ENCODE results near the gene PGA4.

Gene PGA4

DNA sequence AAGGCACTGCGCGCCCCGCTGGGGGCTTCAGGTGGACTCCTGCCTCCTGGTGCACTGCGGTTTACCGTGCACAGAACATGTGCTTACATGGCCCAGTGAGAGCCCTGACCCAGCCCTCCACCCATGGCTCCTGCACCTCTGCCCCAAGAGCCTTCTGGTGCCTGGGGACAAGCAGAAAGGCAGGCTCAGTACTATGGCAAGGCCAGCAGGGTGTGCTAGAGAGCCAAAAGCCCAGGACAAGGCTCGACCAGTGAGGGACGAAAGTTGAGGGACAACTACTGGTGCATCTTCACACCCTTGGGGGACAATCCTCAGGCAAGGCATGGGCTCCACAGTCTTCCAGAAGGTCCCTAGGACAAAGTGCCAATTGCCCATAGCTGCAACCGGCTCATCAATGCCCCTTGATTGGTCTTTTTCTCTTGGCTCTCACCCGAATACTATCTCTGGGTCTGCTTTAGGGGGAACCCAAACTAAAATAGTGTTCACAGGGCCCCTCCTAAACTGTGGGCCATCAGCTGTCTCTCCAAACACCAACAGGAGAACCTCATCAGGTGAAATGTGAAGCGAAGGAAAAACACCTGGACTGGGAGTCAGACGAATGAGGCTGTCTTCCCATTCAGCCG lies 32.4 kb downstream of the PGA4 start:
- no peaks in the 10 kb centered on the region for H3K4me1 ChIP-seq (ENCODE audit: control insufficient read depth in 1 of 2, insufficient read depth in 2 of 2, low read length in 2 of 2)
- H3K36me3 ChIP-seq (ENCODE audit: control insufficient read depth in 1 of 2, insufficient read depth in 2 of 2, low read length in 2 of 2) = no peaks in the 10 kb centered on the region
- no peaks in the 10 kb centered on the region for H3K27me3 ChIP-seq (ENCODE audit: low read depth, low read length)

GRCh38 chr11:61256710-61257482 lies 34.7 kb downstream of the PGA4 start:
- Histone ChIP-seq H3K36me3 (ENCODE audit: control insufficient read depth in 1 of 2, insufficient read depth in 2 of 2, low read length in 2 of 2) (no peaks in the 10 kb centered on the region), H3K9me3 (ENCODE audit: control insufficient read depth in 1 of 2, low read length in 2 of 2) (no peaks in the 10 kb centered on the region), H3K27ac (ENCODE audit: low read length) (no peak overlapping the region), H3K27me3 (ENCODE audit: low read depth, low read length) (no peaks in the 10 kb centered on the region), H3K4me3 (ENCODE audit: low read depth in 1 of 2, low read length in 2 of 2) (no peak overlapping the region), H3K4me1 (ENCODE audit: control insufficient read depth in 1 of 2, insufficient read depth in 2 of 2, low read length in 2 of 2) (no peaks in the 10 kb centered on the region)

More for the DNA sequence above, 32.4 kb downstream of the PGA4 start:
- Histone ChIP-seq H3K4me3 (ENCODE audit: low read depth in 1 of 2, low read length in 2 of 2) (no peak overlapping the region), H3K9me3 (ENCODE audit: control insufficient read depth in 1 of 2, low read length in 2 of 2) (no peaks in the 10 kb centered on the region), H3K27ac (ENCODE audit: low read length) (no peak overlapping the region)

- Histone ChIP-seq H3K4me3 (ENCODE audit: low read depth in 1 of 2, low read length in 2 of 2) (no peak overlapping the region), H3K4me1 (ENCODE audit: control insufficient read depth in 1 of 2, insufficient read depth in 2 of 2, low read length in 2 of 2) (no peaks in the 10 kb centered on the region), H3K9me3 (ENCODE audit: control insufficient read depth in 1 of 2, low read length in 2 of 2) (no peaks in the 10 kb centered on the region), H3K36me3 (ENCODE audit: control insufficient read depth in 1 of 2, insufficient read depth in 2 of 2, low read length in 2 of 2) (no peaks in the 10 kb centered on the region), H3K27ac (ENCODE audit: low read length) (no peak overlapping the region), H3K27me3 (ENCODE audit: low read depth, low read length) (no peaks in the 10 kb centered on the region)
These were observed 36.4 kb downstream of the PGA4 start for GRCh38 chr11:61258546-61258945.

- no peaks in the 10 kb centered on the region for H3K9me3 ChIP-seq (ENCODE audit: control insufficient read depth in 1 of 2, low read length in 2 of 2)
- no peaks in the 10 kb centered on the region for H3K36me3 ChIP-seq (ENCODE audit: control insufficient read depth in 1 of 2, insufficient read depth in 2 of 2, low read length in 2 of 2)
- H3K4me1 ChIP-seq (ENCODE audit: control insufficient read depth in 1 of 2, insufficient read depth in 2 of 2, low read length in 2 of 2) = no peaks in the 10 kb centered on the region
- H3K27ac ChIP-seq (ENCODE audit: low read length) = no peak overlapping the region
- H3K27me3 ChIP-seq (ENCODE audit: low read depth, low read length) = no peaks in the 10 kb centered on the region
- no peak overlapping the region for H3K4me3 ChIP-seq (ENCODE audit: low read depth in 1 of 2, low read length in 2 of 2)
These were observed 37.2 kb downstream of the PGA4 start for GRCh38 chr11:61259363-61259762.

GRCh38 chr11:61264371-61264770 lies 42.2 kb downstream of the PGA4 start:
- Histone ChIP-seq H3K4me1 (ENCODE audit: control insufficient read depth in 1 of 2, insufficient read depth in 2 of 2, low read length in 2 of 2) (no peaks in the 10 kb centered on the region), H3K4me3 (ENCODE audit: low read depth in 1 of 2, low read length in 2 of 2) (no peak overlapping the region), H3K9me3 (ENCODE audit: control insufficient read depth in 1 of 2, low read length in 2 of 2) (no peaks in the 10 kb centered on the region), H3K36me3 (ENCODE audit: control insufficient read depth in 1 of 2, insufficient read depth in 2 of 2, low read length in 2 of 2) (no peaks in the 10 kb centered on the region), H3K27ac (ENCODE audit: low read length) (no peak overlapping the region), H3K27me3 (ENCODE audit: low read depth, low read length) (no peaks in the 10 kb centered on the region)

- no peaks in the 10 kb centered on the region for H3K4me1 ChIP-seq (ENCODE audit: control insufficient read depth in 1 of 2, insufficient read depth in 2 of 2, low read length in 2 of 2)
- H3K4me3 ChIP-seq (ENCODE audit: low read depth in 1 of 2, low read length in 2 of 2) = no peak overlapping the region
- no peaks in the 10 kb centered on the region for H3K27me3 ChIP-seq (ENCODE audit: low read depth, low read length)
- H3K9me3 ChIP-seq (ENCODE audit: control insufficient read depth in 1 of 2, low read length in 2 of 2) = no peaks in the 10 kb centered on the region
- no peak overlapping the region for H3K27ac ChIP-seq (ENCODE audit: low read length)
- H3K36me3 ChIP-seq (ENCODE audit: control insufficient read depth in 1 of 2, insufficient read depth in 2 of 2, low read length in 2 of 2) = no peaks in the 10 kb centered on the region
These were observed 42.6 kb downstream of the PGA4 start for GRCh38 chr11:61264795-61265194.

- no peaks in the 10 kb centered on the region for H3K9me3 ChIP-seq (ENCODE audit: control insufficient read depth in 1 of 2, low read length in 2 of 2)
- H3K36me3 ChIP-seq (ENCODE audit: control insufficient read depth in 1 of 2, insufficient read depth in 2 of 2, low read length in 2 of 2) = no peaks in the 10 kb centered on the region
- no peaks in the 10 kb centered on the region for H3K27me3 ChIP-seq (ENCODE audit: low read depth, low read length)
- no peak overlapping the region for H3K27ac ChIP-seq (ENCODE audit: low read length)
- no peak overlapping the region for H3K4me3 ChIP-seq (ENCODE audit: low read depth in 1 of 2, low read length in 2 of 2)
- no peaks in the 10 kb centered on the region for H3K4me1 ChIP-seq (ENCODE audit: control insufficient read depth in 1 of 2, insufficient read depth in 2 of 2, low read length in 2 of 2)
These were observed 43.2 kb downstream of the PGA4 start for GRCh38 chr11:61265357-61265756.

- Histone ChIP-seq H3K27me3 (ENCODE audit: low read depth, low read length) (no peaks in the 10 kb centered on the region), H3K36me3 (ENCODE audit: control insufficient read depth in 1 of 2, insufficient read depth in 2 of 2, low read length in 2 of 2) (no peaks in the 10 kb centered on the region), H3K4me1 (ENCODE audit: control insufficient read depth in 1 of 2, insufficient read depth in 2 of 2, low read length in 2 of 2) (no peaks in the 10 kb centered on the region), H3K4me3 (ENCODE audit: low read depth in 1 of 2, low read length in 2 of 2) (no peak overlapping the region), H3K27ac (ENCODE audit: low read length) (no peak overlapping the region), H3K9me3 (ENCODE audit: control insufficient read depth in 1 of 2, low read length in 2 of 2) (no peaks in the 10 kb centered on the region)
These were observed 44.5 kb downstream of the PGA4 start for GRCh38 chr11:61266602-61267001.

- H3K36me3 ChIP-seq (ENCODE audit: control insufficient read depth in 1 of 2, insufficient read depth in 2 of 2, low read length in 2 of 2) = no peaks in the 10 kb centered on the region
- no peak overlapping the region for H3K4me3 ChIP-seq (ENCODE audit: low read depth in 1 of 2, low read length in 2 of 2)
- H3K4me1 ChIP-seq (ENCODE audit: control insufficient read depth in 1 of 2, insufficient read depth in 2 of 2, low read length in 2 of 2) = no peaks in the 10 kb centered on the region
- no peak overlapping the region for H3K27ac ChIP-seq (ENCODE audit: low read length)
- H3K9me3 ChIP-seq (ENCODE audit: control insufficient read depth in 1 of 2, low read length in 2 of 2) = no peaks in the 10 kb centered on the region
- no peaks in the 10 kb centered on the region for H3K27me3 ChIP-seq (ENCODE audit: low read depth, low read length)
These were observed 45.3 kb downstream of the PGA4 start for GRCh38 chr11:61267437-61267841.

DNA sequence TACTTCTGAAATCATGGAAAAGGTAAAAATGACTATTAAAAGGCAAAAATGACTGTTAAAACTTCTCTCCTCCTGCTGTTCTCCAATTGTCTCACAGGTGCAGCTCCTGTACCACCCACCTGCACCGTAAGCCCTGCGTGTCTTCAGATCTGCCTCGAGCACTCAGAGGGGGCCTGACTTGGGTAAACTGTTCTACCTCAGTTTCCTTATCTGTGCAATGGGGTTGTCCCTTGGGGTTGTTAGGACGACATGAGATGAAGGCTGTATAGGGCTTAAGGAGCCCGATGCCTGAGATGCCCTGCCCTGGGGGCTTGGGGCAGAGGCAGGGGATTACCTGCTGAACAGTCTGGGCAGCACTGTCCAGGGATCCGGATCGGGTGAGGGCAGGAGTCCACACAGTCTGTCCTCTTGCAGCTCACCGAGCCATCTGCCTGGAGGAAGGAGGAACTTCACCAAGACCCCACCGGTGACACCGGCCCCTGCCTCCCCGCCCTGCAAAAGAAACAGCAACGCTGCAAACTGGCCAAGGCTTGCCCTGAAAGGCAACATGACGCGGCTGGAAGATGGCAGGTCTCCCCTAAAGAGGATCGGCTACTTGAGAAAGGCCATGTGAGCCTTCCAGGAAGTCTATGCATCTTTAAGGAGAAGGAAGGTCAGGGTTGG lies 46.6 kb downstream of the PGA4 start:
- H3K9me3 ChIP-seq (ENCODE audit: control insufficient read depth in 1 of 2, low read length in 2 of 2) = no peaks in the 10 kb centered on the region
- no peak overlapping the region for H3K27ac ChIP-seq (ENCODE audit: low read length)
- H3K4me1 ChIP-seq (ENCODE audit: control insufficient read depth in 1 of 2, insufficient read depth in 2 of 2, low read length in 2 of 2) = no peaks in the 10 kb centered on the region
- H3K27me3 ChIP-seq (ENCODE audit: low read depth, low read length) = no peaks in the 10 kb centered on the region
- H3K36me3 ChIP-seq (ENCODE audit: control insufficient read depth in 1 of 2, insufficient read depth in 2 of 2, low read length in 2 of 2) = no peaks in the 10 kb centered on the region
- no peak overlapping the region for H3K4me3 ChIP-seq (ENCODE audit: low read depth in 1 of 2, low read length in 2 of 2)

DNA sequence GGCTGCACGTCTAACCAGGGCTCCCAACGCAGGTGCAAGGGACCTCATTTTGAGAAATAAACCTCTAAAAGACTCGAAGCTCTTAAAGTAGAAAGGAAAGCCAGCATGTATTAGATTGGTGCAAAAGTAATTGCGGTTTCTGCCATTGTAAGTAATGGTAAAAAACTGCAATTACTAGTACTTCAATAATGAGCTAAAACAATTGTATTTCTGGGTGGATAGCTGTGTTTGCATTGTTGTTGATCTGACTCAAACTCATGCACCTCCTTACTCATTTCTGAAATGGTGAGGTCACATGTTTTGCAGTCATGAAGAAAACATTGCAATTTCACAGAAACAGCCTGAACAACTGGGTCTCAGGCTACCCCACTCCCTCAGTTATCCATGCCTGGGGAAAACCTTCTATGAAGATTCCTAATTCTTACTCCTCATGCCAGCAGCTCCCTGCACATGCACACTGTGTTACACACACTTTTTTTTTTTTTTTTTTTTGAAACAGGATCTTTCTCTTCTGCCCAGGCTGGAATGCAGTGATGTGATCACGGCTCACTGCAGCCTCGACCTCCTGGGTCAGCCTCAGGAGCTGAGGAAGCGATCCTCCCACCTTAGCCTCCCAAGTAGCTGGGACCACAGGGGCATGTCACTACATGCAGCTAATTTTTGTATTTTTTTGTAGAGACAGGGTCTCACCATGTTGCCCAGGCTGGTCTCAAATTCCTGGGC lies 48.4 kb downstream of the PGA4 start:
- Histone ChIP-seq H3K27me3 (ENCODE audit: low read depth, low read length) (no peaks in the 10 kb centered on the region), H3K36me3 (ENCODE audit: control insufficient read depth in 1 of 2, insufficient read depth in 2 of 2, low read length in 2 of 2) (no peaks in the 10 kb centered on the region), H3K27ac (ENCODE audit: low read length) (no peak overlapping the region), H3K4me3 (ENCODE audit: low read depth in 1 of 2, low read length in 2 of 2) (no peak overlapping the region), H3K4me1 (ENCODE audit: control insufficient read depth in 1 of 2, insufficient read depth in 2 of 2, low read length in 2 of 2) (no peaks in the 10 kb centered on the region), H3K9me3 (ENCODE audit: control insufficient read depth in 1 of 2, low read length in 2 of 2) (no peaks in the 10 kb centered on the region)

All from muscle layer of duodenum (tissue), 2 donors.